Activated effector memory CD4-positive, alpha-beta T cell treated with Interleukin-2 at 50 U/mL for 16 hours (primary cell): Measurements from ENCODE around the gene TCAP.

ENCODE experiments used
- DNase-seq: peaks from one replicate; pipeline ENCODE4 v3.0.0-alpha.2; 2020

TCAP gene

GRCh38 chr17:39664581-39665561 is at the start of gene TCAP:
Gene TCAP, plus strand, starts transcription at chr17:39665349. Its CDS starts 11 bp downstream, at chr17:39665360.
- DNase-seq, result no peak

GRCh38 chr17:39615434-39615833 is 49.7 kb upstream of the TCAP start:
- DNase-seq, result no peak

- no peak for DNase-seq
Measured at GRCh38 chr17:39617100-39617445, 48.1 kb upstream of the TCAP start.

GRCh38 chr17:39617446-39618245 is 47.5 kb upstream of the TCAP start:
- DNase-seq, result peak; percentile 46

GRCh38 chr17:39618246-39618913 is 46.8 kb upstream of the TCAP start:
- no peak for DNase-seq

GRCh38 chr17:39618956-39619785 is 46.0 kb upstream of the TCAP start:
- no peak for DNase-seq

GRCh38 chr17:39619786-39620101 is 45.4 kb upstream of the TCAP start:
- DNase-seq, result no peak

GRCh38 chr17:39621523-39622379 is 43.4 kb upstream of the TCAP start:
- peak; percentile 86 for DNase-seq

GRCh38 chr17:39622380-39623006 is 42.7 kb upstream of the TCAP start:
- peak; percentile 25 for DNase-seq

- DNase-seq, result peak; percentile 73
Measured at GRCh38 chr17:39623356-39623950, 41.7 kb upstream of the TCAP start.

- no peak for DNase-seq
Measured at GRCh38 chr17:39624313-39624712, 40.8 kb upstream of the TCAP start.

GRCh38 chr17:39625198-39625785 is 39.9 kb upstream of the TCAP start:
- no peak for DNase-seq

GRCh38 chr17:39626171-39627046 is 38.7 kb upstream of the TCAP start, which contains the start of gene PPP1R1B:
Gene PPP1R1B, plus strand, starts transcription at chr17:39626952. Its CDS starts 441 bp downstream, at chr17:39627393.
- DNase-seq, result no peak

GRCh38 chr17:39627047-39627711 is 38.0 kb upstream of the TCAP start:
- DNase-seq, result no peak

GRCh38 chr17:39627712-39628516 is 37.2 kb upstream of the TCAP start:
- DNase-seq, result no peak

GRCh38 chr17:39628655-39629493 is 36.3 kb upstream of the TCAP start:
- no peak for DNase-seq

- DNase-seq, result no peak
Measured at GRCh38 chr17:39629494-39629880, 35.7 kb upstream of the TCAP start.
